H7 (cell line): ENCODE data around the gene ZDHHC19. TPM values are rescaled to one million over a fixed set of nuclear protein-coding genes. Genes with fewer than 3 reads are reported as not detected.
"Not testable (repeated sequence)": the region's sequence is repeated elsewhere in the genome, so short reads cannot be mapped to it uniquely, and the experiment has no call there.

ENCODE experiments used
- DNase-seq: peaks from one replicate; pipeline ENCODE4 v3.0.0; 2012
- H3K27me3 ChIP-seq: 2 replicates; pipeline ENCODE4 v1.6.0; 2011; ENCODE audit warnings: mild to moderate bottlenecking, low read length; ENCODE audit not compliant: control insufficient read depth, insufficient read depth
- H3K36me3 ChIP-seq: replicated peaks from 2 replicates; pipeline ENCODE4 v1.5.1; 2011; ENCODE audit warnings: low read length; ENCODE audit not compliant: control insufficient read depth, insufficient read depth
- H3K4me3 ChIP-seq: 2 replicates; pipeline ENCODE4 v1.5.1; 2011; ENCODE audit warnings: low read depth, mild to moderate bottlenecking, control low read depth, low read length, moderate library complexity; ENCODE audit not compliant: insufficient read depth
- total RNA-seq: library from RNA; depleted of rRNA; stranded (reverse); fragments of >200 nt; shearing (Covaris generic); gene quantifications from 2 replicates; pipeline ENCODE4 v1.2.3, GENCODE V29; 2014

ZDHHC19 gene
- total RNA-seq, 1 experiment from 2014 or later: not detected

DNA sequence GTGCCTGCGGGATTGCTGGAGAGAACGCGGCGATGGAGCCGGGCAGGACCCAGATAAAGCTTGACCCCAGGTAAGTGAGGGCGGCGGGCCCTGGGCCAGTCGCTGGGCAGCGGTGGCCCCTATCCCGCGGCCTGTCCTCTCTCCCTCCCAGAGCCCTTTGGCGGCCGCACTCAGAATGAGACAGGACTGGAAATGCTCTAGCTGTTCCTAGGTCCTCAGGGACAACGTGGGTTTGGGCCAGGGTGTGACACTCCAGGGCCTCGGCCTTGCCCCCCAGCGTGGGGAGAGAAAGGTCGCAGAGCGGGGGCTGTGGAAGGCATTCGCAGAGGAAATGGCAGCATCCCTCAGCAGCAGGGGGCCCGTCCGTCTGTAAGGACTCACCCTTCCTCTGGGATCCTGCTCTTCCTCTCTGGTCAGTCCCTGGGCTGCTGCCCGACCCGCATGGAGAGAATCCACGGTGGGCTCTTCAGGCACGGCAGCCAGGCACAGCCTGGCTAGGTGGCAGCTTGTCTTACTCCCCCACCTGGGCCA is 5.5 kb upstream of the ZDHHC19 start:
- H3K27me3 ChIP-seq: no peaks in the 10 kb centered on the region

DNA sequence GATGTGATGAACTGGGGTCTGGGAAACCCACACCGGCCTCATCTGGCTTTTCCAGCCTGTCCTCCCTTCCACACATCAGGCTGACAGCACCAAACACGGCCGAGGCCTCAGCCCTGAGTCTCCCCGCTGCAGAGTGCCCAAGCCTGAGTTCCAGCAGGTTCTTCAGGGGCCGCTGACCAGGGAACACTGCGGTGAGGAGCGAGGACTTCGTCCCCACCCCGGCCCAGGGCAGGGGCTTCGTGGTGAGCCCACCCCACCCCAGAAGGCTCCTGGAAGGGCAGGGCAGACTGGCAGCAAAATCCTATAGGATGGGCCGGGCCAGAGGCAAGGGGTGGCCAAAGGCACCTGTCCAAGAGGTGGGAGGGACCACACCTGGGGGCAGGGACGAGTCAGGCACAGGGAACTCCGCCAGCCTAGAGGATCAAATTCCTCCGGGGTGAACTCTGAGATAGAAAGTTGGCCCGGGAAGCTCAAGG is 4.9 kb upstream of the ZDHHC19 start, which contains the start of gene SLC51A:
Gene SLC51A (plus strand): TSS at position 446 of the 476 bp plus-strand sequence. CDS start 179 bp downstream, outside the sequence.
- Histone ChIP-seq H3K36me3 (no peaks in the 10 kb centered on the region), H3K27me3 (no peaks in the 10 kb centered on the region), H3K4me3 (peak within 1 kb of the TSS; percentile 33; the same call in 1 of the 2 replicates)
- peak; percentile 89 for DNase-seq

More for the DNA sequence above, 5.5 kb upstream of the ZDHHC19 start:
- DNase-seq: peak; percentile 83
- Histone ChIP-seq H3K36me3 (no peaks in the 10 kb centered on the region), H3K4me3 (peak overlapping the region; percentile 33; the same call in 1 of the 2 replicates)

DNA sequence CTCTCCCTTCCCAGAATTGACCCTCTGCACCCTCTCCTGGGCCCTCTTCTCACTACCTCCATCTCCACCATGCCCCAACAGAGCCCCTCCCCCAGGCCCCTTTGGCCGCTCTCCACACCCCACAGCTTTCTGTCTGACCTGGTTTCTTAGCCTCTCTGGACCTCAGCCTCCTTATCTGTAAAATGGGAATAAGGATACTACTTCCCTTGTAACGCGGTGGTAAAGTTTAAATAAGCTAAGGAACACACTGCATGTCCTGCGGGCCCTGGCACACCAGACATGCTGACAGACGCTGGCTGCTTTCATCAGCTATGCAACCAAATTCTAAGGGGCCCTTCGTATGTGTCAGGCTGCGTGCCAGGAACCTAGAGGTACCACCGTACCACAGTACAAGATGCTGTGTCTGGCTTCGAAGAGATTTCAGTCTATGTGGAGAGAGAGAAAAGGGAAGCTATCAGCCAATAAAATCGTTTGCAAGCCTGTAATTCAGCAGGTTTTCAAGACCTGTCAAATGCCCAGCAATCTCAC is 4.4 kb upstream of the ZDHHC19 start:
- no peaks in the 10 kb centered on the region for H3K36me3 ChIP-seq
- H3K27me3 ChIP-seq: no peaks in the 10 kb centered on the region
- no peak overlapping the region for H3K4me3 ChIP-seq
- no peak for DNase-seq

DNA sequence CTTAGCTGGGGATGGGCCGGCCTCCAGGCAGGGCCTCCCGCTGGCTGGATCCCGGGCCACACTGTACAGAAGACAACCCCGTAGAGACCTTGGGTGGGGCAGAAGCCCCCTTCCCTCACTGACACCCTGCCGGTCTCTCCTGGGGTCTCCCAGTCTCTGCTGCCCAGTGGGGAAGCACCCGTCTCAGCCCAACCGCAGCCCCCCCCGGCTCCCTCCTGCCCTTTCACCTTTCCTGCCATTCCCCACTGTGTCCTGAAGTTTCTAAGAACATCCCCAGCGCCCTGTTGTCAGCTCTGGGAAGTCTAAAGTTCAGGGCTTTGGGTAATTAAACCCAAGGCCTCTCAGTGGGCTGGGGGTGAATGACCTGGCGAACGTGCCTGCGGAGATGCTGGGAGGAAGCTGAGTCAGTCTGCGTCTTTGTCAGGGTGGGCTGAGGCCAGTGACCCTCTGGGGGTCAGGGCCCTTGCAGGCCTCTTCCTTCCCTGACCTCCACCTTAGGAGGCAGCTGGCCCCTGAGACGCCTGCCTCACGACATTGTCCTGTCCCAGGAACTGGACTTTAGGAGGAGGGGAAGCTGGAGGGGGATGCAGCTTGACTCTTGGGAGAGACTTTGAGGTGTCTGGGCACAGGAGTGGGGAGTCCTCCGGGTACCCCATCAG is 3.7 kb upstream of the ZDHHC19 start:
- H3K4me3 ChIP-seq: no peak overlapping the region
- no peaks in the 10 kb centered on the region for H3K36me3 ChIP-seq
- H3K27me3 ChIP-seq: no peaks in the 10 kb centered on the region
- peak; percentile 42 for DNase-seq

DNA sequence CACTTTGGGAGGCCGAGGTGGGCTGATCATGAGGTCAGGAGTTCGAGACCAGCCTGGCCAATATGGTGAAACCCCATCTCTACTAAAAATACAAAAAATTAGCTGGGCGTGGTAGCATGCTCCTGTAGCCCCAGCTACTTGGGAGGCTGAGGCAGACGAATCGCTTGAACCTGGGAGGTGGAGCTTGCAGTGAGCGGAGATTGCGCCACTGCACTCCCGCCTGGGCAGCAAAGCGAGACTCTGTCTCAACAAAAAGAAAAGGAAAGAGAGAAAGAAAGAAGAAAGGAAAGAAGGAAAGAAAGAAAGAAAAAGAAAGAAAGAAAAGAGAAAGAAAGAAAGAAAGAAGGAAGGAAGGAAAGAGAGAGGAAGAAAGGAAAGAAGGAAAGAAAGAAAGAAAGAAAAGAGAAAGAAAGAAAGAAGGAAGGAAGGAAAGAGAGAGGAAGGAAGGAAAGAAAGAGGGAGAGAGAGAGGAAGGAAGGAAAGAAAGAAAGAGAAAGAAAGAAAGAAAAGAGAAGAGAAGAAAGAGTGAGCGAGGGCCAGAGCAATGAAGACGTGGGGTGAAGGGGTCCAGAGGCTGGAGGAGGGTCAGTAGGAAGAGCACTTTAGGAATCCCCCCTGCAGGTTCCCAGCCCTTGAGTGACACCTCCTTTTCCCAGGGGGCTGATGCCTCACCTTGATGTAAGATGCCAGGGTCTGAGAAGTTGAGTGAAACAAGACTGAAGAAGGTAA is 1.1 kb downstream of the ZDHHC19 start:
- H3K27me3 ChIP-seq, H3K4me3 ChIP-seq: not testable (repeated sequence)
- DNase-seq: peak; percentile 38

DNA sequence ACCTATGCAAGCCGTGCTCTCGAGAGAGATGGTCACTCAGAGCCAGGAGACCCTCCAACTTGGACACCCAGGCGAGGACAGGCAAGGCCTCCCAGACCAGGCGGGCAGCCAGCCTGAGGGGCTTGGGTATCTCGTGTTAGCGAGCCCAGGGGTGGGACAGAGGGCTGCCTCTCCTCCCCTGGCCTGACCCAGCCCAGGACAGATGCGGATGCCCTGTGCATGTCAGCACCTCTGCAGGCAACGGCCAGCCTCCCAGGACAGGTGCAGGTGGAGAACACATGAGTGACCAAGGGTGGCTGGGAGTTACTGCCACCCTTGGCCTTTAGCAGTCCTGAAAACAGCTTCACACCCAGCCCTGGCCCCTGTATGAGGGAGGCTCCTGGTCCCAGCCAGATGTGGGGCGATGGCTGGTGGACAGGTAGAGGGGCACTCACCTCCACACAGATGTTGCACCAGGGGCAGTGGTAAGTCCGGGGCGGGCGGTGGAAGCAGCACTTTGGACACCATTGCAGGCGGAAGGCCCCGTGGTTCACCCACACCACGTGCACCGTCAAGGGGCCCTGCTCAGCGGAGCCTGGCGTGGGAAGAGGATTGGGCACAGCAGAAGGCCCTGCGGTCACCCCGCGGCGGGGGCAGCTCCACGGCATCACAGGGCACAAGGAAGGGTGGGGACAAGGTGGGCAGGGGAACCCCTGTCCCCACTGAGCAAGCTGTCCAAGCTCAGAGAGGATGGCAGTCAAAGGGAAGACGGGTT is 2.1 kb downstream of the ZDHHC19 start:
- H3K4me3 ChIP-seq: no peak overlapping the region
- H3K36me3 ChIP-seq: no peaks in the 10 kb centered on the region
- H3K27me3 ChIP-seq: peaks cover 9% of the 10 kb centered on the region
- peak; percentile 43 for DNase-seq

More for the DNA sequence above, 1.1 kb downstream of the ZDHHC19 start:
- not testable (repeated sequence) for H3K36me3 ChIP-seq

DNA sequence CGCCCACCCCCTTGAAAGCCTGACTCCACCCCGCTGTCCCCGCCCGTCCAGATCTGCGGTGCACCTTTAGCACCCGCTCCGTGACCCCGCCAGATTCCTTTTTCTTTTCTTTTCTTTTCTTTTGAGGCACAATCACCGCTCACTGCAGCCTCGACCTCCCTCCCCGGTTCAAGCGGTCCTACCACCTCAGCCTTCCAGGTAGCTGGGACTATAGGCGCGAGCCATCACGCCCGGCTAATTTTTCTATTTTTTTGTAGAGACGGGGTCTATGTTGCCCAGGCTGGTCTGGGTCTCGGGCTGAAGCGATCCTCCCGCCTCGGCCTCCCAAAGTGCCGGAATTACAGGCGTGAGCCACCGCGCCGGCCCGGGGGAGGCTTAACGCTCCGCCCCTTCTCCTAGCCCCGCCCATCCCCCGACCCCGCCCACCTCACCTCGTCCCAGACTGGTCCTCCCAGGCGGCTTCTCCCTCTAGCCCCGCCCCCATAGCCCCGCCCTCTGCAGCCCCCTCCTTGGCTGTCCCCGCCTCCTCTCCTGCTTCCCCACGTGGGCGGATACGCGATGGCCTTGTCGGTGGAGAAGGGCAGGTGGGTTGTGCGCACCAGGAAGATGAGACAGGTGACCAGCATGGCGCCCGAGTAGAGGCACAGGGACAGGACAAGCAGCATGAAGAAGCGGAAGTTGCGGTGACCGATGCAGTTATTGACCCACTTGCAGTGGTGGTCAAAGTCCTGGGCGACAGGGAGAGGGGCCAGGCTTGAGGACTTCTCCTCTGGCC is 3.2 kb downstream of the ZDHHC19 start:
- peaks cover 9% of the 10 kb centered on the region for H3K27me3 ChIP-seq
- DNase-seq: peak; percentile 99
- no peaks in the 10 kb centered on the region for H3K36me3 ChIP-seq
- peak overlapping the region; percentile 65 for H3K4me3 ChIP-seq

DNA sequence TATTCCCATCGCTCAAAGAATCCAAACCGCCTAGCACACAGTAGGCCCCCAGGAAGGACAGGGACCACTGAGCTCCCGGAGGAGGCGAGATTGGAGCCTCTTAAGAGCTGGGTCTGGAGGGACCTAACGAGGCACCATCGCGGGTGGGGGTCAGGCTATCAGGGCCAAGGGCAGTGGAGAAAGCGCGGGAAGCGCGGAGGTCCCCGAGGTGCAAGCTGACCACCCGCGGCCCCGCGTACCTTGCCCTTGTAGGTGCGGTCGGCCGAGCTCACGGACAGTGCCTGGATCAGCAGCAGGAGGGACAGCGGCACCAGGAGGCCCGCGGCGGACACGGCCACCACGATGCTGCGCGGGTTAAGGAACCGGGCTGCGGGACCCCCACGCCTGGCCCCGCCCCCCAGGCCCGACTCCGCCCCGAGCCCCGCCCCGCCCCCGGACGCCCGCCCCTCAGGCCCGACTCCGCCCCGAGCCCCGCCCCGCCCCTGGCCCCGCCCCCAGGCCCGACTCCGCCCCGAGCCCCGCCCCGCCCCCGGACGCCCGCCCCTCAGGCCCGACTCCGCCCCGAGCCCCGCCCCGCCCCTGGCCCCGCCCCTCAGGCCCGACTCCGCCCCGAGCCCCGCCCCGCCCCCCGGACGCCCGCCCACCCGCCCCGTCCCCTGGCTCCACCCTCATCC is 3.9 kb downstream of the ZDHHC19 start:
- DNase-seq: peak; percentile 96
- no peaks in the 10 kb centered on the region for H3K36me3 ChIP-seq
- H3K4me3 ChIP-seq: peak overlapping the region; percentile 72
- peaks cover 9% of the 10 kb centered on the region for H3K27me3 ChIP-seq

DNA sequence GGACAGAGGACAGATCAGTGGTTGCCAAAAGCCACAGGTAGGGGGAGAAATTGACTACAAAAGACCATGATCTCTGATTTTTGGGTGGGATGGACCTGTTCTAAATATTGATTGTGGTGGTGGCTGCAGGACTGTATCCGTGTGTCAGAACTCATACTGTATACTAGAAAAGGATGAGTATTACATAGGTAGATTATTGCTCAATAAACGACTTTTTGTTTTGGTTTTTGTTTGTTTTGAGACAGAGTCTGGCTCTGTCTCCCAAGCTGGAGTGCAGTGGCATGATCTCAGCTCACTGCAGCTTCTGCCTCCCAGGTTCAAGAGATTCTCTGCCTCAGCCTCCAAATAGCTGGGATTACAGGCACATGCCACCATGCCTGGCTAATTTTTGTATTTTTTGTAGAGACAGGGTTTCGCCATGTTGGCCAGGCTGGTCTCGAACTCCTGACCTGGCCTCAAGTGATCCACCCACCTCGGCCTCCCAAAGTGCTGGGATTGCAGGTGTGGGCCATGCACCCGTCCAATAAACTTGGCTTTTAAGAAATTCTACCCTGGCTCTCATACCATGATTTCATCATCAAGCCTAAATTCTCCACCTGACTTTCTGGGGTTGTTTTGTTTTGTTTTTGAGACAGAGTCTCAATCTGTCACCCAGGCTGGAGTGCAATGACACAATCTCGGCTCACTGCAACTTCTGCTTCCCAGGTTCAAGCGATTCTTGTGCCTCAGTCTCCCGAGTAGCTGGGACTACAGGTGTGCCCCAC is 5.6 kb downstream of the ZDHHC19 start:
- DNase-seq: peak; percentile 33
- H3K27me3 ChIP-seq, H3K4me3 ChIP-seq, H3K36me3 ChIP-seq: not testable (repeated sequence)

DNA sequence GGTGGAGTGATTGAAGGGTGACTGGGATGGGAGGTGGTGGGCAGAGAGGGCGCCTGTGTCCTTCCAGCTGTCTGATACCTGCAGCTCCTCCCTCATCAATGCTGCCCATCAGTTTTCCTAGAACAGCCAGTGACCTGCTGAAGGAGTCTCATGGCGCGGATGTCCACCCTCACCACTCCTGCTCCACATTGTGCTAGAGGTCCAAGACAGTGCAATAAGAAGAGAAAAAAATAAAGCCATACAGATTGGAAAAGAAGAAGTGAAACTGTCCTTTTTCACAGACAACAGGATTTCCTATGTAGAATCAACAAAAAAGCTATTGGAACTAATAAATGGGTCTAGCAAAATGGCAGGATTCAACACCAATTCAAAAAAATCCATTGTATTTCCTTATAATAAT is 7.4 kb downstream of the ZDHHC19 start:
- peaks cover 9% of the 10 kb centered on the region for H3K27me3 ChIP-seq
- H3K36me3 ChIP-seq: no peaks in the 10 kb centered on the region
- DNase-seq: no peak
- no peak overlapping the region for H3K4me3 ChIP-seq

DNA sequence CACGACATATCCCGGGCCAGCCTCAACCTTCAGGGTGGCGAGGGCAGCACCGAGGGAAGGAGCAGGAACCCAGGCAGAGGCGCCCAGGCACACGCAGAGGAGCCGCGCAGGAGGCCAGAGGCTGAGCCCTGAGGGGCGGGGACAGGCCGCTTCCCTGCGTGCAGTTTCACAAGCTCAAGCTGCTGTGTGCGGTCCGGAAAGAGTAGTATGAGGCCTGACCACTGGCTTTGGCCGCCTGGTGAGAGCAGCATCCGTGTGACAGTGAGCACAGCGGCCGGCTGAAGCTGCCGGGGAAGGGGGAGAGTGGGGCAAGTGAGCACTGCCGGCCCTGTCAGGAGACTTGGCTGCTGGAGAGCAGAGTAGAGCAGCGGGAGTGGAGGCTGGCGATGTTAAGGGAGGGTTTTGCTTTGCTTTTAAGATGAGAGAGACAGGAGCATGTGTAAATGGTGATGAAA is 8.7 kb downstream of the ZDHHC19 start:
- DNase-seq: no peak
- Histone ChIP-seq H3K27me3 (peaks cover 9% of the 10 kb centered on the region), H3K36me3 (no peaks in the 10 kb centered on the region), H3K4me3 (no peak overlapping the region)

DNA sequence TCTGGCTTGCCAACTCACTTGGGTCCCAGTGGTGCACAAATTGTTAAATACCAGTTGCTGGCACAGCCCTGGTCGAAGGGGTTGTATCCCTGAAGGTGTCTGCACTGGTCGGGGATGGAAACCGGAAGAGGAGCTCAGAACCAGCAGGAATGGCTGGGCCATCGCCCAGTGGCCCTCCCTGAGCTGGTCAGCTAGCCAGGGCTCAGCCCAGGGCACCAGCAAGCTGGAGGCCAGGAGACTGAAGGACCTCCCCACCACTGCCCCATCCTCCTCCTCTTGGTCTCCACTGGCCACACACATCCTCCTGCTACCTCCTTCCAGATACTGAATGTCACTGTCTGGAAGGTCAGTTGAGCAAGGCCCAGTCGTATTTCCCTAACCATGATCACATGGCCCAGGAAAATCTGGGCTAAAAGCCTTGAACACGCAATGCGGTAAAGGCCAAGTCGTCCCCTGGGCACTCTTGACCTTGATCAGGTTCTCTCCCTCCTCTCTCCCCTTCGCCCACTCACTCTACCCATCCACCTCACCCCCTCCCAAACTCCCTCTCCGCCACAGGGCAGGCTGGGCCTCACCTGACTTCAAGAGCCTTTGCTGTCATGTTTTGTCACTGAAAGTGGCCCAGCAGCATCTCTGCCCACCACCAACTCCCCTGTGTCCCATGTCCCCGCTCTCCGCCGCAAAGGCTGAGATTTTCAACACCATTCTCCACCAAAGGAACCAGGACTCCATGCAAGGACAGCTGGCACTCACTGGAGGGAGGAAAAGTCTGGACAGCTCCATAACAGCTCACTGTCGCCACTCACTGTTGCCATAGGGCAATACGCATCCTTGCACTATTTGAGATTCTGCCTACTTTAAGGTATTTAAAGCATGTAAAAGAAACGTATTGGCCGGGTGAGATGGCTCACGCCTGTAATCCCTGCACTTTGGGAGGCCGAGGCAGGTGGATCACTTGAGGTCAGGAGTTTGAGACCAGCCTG is 12.1 kb downstream of the ZDHHC19 start:
- no peaks in the 10 kb centered on the region for H3K36me3 ChIP-seq
- DNase-seq: no peak
- H3K4me3 ChIP-seq: no peak overlapping the region
- no peaks in the 10 kb centered on the region for H3K27me3 ChIP-seq
